GM12872 (cell line): Measurements from ENCODE around the gene SUN3.

Experiments used
- CTCF ChIP-seq: IDR thresholded peaks from 3 replicates; pipeline ENCODE4 v1.5.1; 2011; ENCODE audit warnings: low read depth, mild to moderate bottlenecking, low read length, moderate library complexity; ENCODE audit not compliant: insufficient read depth

Gene SUN3

GRCh38 chr7:47990592-47990991, 38.3 kb downstream of the SUN3 start:
- no peak for TF ChIP-seq CTCF

- TF ChIP-seq CTCF, result peak; percentile 54
Observed at GRCh38 chr7:47988496-47989386, 40.2 kb downstream of the SUN3 start.

- no peak for TF ChIP-seq CTCF
Observed at GRCh38 chr7:47982610-47983009, 46.3 kb downstream of the SUN3 start.

GRCh38 chr7:47979832-47980181, 49.1 kb downstream of the SUN3 start:
- no peak for TF ChIP-seq CTCF

- no peak for TF ChIP-seq CTCF
Observed at GRCh38 chr7:47979145-47979831, 49.6 kb downstream of the SUN3 start, which contains the start of gene HUS1. HUS1 (minus strand) TSS chr7:47979615; CDS start chr7:47979519, 96 bp downstream.

- no peak for TF ChIP-seq CTCF
Observed at GRCh38 chr7:47978790-47979144, 50.1 kb downstream of the SUN3 start.

GRCh38 chr7:47973739-47974138, 55.2 kb downstream of the SUN3 start:
- no peak for TF ChIP-seq CTCF
